ENCODE results near the gene KCNIP2.

Gene KCNIP2

DNA sequence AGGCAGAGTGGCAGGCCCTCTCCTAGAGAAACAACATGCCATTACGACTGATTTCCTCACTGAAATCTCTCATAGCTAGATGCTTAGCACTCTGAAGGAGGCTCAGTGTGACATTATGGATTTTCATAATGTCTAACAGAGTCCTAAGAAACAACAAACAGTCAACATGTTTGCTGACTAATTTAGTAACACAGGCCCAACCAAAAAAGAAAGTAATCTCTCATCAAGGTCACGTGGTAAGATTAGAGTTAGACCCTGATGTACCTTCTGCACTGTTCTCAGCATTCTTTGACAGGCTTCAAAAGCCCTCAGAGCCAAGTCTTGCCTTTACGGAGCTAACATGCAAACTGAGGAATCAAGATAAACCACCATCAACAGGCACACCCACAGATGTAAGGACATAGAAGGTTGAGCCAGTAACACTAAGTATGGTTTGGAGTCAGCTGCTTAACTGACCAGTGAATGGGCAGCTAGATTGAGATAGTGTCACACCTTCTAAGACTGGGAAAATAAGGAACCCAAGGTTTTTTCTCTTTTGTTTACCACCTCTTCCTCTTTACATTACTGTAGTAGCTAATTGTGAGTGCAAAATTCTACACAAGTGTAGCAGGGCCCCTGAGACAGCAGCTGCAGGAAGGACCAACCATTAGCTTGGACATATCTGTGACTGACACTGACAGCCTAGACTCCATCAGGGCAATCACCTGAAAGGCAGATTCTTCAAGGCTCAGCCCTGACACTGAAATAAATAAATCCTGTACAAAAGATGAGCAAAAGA, 15.3 kb upstream of the KCNIP2 start:
- H3K4me1 ChIP-seq: no peaks in the 10 kb centered on the region
- TF ChIP-seq CTCF (IDR thresholded peaks at IDR 0.05): no peak
- H3K9me3 ChIP-seq: no peaks in the 10 kb centered on the region
- H3K27me3 ChIP-seq: no peaks in the 10 kb centered on the region
- H3K4me3 ChIP-seq: no peak overlapping the region
- intact Hi-C loops (cut with DNase I; ENCODE audit: low total_unique reads): no loop called here
- H3K36me3 ChIP-seq: peaks cover 0 to 13% (median 4%) of the 10 kb centered on the region in 3 donors
- no peak for DNase-seq
- H3K27ac ChIP-seq: no peak overlapping the region

DNA sequence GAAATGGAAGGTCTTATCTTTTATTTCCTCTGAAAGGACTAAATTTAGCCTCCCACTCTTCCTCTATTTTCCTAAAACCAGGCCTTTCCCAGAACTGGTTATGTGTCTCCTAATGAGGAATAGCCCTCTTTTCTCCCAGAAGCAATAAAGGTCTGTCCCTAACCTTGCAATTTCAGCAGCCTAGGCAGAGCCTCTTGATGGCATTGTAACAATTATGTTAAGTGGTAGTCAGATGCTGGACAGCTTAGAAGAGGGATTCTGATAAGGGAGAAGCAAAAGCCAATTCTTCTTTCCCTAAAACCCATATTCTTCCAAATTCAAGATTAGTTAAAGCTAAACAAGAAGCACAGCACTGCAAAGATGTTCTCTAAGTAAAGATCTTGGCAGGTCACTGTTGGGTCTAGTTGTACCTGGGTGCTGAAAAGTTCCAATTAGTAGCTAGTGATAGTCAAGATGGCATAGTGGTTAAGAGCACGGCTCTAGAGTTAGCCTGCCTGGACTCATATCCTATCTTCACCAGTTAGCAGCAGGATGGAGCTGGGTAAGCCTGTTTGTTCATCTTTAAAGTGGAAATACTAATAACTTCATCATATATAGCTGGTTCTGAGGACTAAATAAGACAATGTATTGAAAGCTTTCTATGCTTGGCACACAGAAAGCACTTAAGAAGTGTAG, 14.3 kb upstream of the KCNIP2 start:
- H3K4me1 ChIP-seq: no peaks in the 10 kb centered on the region
- TF ChIP-seq CTCF (IDR thresholded peaks at IDR 0.05): no peak
- no peak overlapping the region for H3K27ac ChIP-seq
- H3K4me3 ChIP-seq: no peak overlapping the region
- H3K9me3 ChIP-seq: no peaks in the 10 kb centered on the region
- DNase-seq: no peak
- peaks cover 0 to 13% (median 4%) of the 10 kb centered on the region in 3 donors for H3K36me3 ChIP-seq
- no peaks in the 10 kb centered on the region for H3K27me3 ChIP-seq
- intact Hi-C loops (cut with DNase I; ENCODE audit: low total_unique reads): no loop called here

DNA sequence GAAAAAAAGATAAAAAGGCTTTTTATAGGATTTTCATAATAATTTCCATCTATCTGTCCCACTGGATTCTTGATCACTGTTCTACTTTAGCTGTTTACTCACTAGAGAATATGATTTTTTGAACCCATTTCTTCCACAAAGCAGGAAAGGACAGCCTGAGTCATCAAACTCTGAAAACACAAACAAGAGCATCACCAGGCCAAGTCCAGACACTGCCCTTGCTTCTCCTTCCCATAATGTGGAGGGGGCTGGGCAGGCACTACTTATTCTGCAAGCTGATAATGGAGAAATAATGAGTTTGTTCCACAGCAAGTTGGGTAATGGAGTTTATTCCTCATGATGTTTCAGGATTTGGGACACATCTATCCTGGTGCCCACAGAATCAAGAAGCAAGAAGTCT, 13.0 kb upstream of the KCNIP2 start:
- Histone ChIP-seq H3K27ac (no peak overlapping the region), H3K27me3 (no peaks in the 10 kb centered on the region), H3K4me3 (no peak overlapping the region), H3K4me1 (peaks cover 0 to 7% (median 5%) of the 10 kb centered on the region in 4 donors), H3K9me3 (no peaks in the 10 kb centered on the region), H3K36me3 (peaks cover 0 to 4% (median under 1%) of the 10 kb centered on the region in 3 donors)
- no peak for DNase-seq
- intact Hi-C loops (cut with DNase I; ENCODE audit: low total_unique reads): no loop called here
- TF ChIP-seq CTCF (IDR thresholded peaks at IDR 0.05): no peak

DNA sequence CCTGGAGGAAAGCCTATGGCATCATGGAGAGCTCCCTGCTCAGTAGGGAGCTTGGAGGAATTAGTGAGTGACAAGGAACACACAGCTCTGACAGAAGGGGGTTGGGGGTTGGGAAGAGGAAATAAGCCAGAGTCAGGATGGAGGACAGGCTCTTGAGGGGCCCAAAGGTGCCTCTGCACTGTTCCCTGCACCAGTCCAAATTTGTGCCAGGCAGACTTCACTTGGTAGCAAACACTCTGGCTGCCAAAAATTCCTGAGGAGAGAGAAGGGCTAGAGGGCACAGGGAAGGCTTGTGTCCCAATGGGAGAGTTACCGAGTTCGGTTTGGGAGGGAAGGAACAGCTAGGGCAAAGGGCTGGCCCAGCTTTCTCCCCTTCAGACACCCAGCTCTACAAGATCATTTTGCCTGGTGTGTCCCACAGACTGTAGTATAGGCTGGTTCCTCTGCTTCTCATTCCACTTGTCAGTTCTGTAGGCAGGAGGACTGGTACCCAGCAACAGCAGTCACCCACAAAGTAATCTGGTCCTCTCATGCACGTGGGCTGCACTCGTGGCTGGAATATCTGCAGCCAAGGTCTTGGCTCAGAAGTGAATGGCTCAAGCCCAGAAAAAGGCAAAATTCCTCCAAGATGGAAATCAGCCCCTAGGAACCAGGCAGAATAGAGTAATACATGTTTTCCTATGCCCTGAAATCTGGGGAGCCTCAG, 8.0 kb upstream of the KCNIP2 start:
- DNase-seq: no peak
- intact Hi-C loops (cut with DNase I; ENCODE audit: low total_unique reads): no loop called here
- Histone ChIP-seq H3K9me3 (no peaks in the 10 kb centered on the region), H3K4me3 (no peak overlapping the region), H3K27me3 (peaks cover 0 to 3% of the 10 kb centered on the region in 2 donors), H3K36me3 (peaks cover 17 to 38% (median 19%) of the 10 kb centered on the region in 3 donors), H3K4me1 (peaks cover 0 to 11% (median 7%) of the 10 kb centered on the region in 4 donors), H3K27ac (no peak overlapping the region)
- no peak for TF ChIP-seq CTCF (IDR thresholded peaks at IDR 0.05)

GRCh38 chr10:101850749-101851148, 7.1 kb upstream of the KCNIP2 start:
- Histone ChIP-seq H3K9me3 (no peaks in the 10 kb centered on the region), H3K27me3 (peaks cover 0 to 11% of the 10 kb centered on the region in 2 donors), H3K27ac (no peak overlapping the region), H3K36me3 (peaks cover 25 to 46% (median 27%) of the 10 kb centered on the region in 3 donors), H3K4me3 (no peak overlapping the region), H3K4me1 (peaks cover 0 to 11% (median 7%) of the 10 kb centered on the region in 4 donors)
- DNase-seq: no peak
- TF ChIP-seq CTCF (IDR thresholded peaks at IDR 0.05): no peak
- intact Hi-C loops (cut with DNase I; ENCODE audit: low total_unique reads): no loop called here

All from tibial artery (tissue), 4 donors.